C4-2B (cell line): Measurements from ENCODE around the gene TMEM163.

Experiments used
- H3K27ac ChIP-seq: fragments of 450-650 bp; 2 replicates; pipeline ENCODE4 v1.5.1; 2017
- ZFX ChIP-seq: fragments of 450-650 bp; IDR thresholded peaks from 2 replicates; pipeline ENCODE4 v1.6.1; 2017
- TF ChIP-seq, protein P1 (sequence below): fragments of 450-650 bp; conservative IDR thresholded peaks from 2 replicates; pipeline ENCODE4 v1.5.1; 2017; ENCODE audit warnings: mild to moderate bottlenecking

Gene TMEM163

DNA sequence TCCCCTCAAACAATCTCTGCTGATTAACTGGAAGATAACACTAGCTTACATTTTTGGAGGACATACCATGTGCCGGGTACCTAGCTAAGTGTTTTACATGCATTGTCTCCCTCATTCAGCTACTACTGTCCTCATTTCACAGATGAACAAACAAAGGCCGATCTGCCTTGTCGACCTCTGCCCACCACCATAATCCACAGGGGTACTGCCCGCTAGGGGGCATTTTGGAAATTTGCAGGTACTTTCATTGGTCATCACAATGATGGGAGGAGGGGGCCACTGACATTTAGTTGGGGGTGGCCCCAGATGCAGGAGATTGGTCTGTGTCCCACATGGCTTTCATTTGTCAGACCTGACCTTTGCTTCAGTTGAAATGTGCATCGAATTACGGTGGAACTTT, 3.9 kb upstream of the TMEM163 start:
- TF ChIP-seq ZFX, result no peak
- TF ChIP-seq, protein P1, sequence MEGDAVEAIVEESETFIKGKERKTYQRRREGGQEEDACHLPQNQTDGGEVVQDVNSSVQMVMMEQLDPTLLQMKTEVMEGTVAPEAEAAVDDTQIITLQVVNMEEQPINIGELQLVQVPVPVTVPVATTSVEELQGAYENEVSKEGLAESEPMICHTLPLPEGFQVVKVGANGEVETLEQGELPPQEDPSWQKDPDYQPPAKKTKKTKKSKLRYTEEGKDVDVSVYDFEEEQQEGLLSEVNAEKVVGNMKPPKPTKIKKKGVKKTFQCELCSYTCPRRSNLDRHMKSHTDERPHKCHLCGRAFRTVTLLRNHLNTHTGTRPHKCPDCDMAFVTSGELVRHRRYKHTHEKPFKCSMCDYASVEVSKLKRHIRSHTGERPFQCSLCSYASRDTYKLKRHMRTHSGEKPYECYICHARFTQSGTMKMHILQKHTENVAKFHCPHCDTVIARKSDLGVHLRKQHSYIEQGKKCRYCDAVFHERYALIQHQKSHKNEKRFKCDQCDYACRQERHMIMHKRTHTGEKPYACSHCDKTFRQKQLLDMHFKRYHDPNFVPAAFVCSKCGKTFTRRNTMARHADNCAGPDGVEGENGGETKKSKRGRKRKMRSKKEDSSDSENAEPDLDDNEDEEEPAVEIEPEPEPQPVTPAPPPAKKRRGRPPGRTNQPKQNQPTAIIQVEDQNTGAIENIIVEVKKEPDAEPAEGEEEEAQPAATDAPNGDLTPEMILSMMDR, result peak; percentile 51
- no peak overlapping the region for H3K27ac ChIP-seq

DNA sequence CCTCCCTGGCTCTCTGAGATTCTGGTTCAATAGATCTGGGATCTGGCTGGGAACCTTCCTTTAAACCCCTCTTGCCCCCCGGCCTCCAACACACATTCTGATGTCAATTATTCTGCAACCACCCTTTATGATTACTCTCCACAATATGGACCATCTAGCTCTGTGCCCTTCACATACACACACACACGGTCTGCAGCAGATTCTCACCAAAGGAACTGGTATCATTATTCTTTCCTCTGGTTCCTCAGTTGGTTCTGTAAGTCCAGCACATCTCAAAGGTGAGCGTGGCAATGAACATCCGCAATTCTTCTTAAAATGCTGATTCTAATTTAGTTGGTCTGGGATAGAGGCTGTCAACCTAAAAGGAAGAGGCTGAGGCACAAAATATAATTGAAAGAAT, 2.8 kb upstream of the TMEM163 start:
- no peak overlapping the region for H3K27ac ChIP-seq
- TF ChIP-seq, protein P1, result no peak
- no peak for TF ChIP-seq ZFX

DNA sequence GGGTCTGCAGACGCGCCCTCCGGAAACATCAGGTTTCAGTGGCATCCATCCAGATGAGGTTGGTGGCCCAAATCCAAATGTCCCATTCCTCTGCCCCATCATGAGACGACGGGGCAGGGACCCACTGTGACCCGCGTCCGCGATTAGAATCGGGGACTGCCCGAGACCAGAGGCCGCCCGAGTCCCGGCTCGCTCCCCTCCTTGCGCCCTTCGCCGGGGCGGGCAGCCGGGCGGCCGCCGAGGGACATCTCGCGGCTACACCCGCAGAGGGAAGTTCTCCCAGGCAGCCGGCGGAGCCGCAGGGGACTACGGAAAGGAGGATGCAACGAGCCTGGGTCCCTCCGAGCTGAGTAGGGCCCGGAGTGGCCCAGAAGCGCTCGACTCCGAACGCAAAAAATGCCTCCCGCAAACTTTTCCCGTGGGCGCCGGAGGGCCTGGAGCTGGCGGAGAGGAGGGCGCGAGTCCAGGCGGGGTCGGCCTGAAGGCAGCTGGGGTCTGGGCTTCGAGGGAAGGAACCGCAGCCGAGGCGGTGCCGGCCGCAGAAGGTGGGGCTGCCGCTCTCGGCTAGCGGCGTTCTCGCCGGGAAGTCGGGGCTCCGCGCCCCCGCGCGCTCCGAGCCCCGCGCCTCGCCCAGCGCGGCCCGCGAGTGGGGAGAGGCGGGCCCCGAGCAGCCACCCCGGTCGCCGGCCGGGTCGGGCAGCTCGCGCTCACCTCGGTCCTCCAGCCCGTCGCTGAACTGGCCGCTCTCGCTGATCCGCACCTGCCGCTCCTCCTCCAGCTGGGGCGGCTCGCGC, 580 bp downstream of the TMEM163 start:
- H3K27ac ChIP-seq, result no peak overlapping the region; the same call in 1 of the 2 replicates
- TF ChIP-seq, protein P1, result no peak
- TF ChIP-seq ZFX, result no peak

DNA sequence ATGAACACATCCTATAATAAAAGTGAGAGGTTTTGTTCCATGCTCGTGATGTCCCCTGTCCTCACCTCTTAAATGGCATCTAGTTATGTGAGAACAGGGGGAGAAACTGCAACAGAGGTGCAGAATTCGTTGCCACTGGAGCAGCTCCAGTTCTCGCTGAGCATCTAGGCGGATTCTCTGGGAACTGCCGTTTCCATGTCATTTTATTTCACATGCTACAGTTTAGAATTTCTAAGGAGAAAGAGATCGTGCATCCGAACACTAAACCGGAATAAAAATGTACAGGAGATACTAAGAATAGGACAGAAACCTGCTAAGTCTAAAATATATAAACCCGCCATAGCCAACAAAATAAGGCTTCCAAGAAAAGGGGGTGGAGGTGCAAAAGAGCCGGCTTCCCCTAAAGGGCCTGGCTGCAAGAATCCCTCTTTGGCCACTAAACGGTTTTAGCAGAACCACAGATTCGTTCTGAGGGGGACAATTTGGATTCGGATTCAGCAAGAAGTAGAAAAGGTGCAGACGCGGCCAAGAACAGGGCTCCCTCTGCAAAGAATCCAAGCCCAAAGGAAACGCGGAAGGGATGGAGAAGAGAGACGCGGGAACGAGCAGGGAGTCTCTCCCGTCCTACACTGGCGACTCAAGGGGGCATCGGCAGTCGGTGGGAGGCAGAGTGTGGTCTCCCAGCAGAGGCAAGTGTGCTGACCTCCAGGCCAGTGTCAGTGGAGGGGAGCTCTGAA, 1.3 kb downstream of the TMEM163 start:
- no peak overlapping the region for H3K27ac ChIP-seq
- TF ChIP-seq, protein P1, result no peak
- no peak for TF ChIP-seq ZFX

DNA sequence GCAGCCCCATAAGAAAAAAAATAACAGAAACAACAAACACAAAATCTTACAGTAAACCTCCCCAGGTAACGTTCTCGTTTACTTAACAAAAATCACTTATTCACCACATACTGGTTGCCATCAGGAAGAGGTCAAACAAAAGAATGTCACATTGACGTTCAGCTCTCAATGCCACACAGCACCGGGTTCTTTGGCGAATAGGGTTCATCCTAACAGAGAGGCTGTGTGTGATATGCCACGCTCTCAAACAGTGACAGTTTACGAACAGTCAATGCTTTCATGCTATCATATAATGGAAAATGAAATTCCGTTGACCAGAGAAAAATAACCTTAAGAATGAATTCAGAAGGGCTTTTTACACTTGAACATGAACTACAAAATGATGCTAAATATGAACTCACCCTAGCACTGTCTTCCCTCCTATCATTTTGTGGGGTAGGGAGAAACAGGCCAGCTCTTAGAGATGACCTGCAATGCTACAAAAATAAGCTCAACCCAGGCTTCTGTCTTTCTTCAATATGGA, 2.0 kb downstream of the TMEM163 start:
- H3K27ac ChIP-seq, result no peak overlapping the region
- no peak for TF ChIP-seq ZFX
- TF ChIP-seq, protein P1, result no peak

DNA sequence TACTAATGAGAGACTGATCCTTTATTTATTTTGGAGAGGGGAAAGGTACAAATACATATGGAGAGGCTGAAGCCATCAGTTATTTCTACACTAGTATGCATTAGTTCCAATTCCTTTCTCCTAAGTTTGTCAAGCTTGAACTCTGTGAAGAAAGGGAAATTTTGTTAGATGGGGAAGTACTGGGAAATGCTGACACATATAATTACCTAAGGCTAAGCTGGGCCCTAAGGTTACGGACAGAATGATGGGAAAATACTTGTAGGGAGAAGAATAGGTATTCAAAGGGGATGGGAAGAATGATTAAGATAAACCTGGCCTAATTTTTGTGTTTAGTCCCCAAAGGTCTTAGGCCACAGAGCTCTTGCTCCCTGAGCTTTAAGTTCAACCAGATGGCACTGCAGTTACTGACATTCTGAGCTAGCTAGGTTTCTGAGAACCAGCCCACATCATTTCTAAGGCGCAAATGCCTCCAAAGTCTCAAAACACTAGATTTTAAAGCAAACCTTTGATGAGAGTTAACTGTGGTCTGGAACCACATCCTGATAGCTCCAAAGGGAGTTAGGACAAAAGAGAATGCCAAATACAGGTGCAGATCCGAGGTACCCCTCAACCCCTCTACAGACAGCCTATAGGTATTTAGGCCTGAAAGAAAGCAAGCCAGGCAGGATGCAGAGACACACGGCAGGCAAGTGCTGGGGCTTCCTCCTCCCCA, 2.7 kb downstream of the TMEM163 start:
- no peak overlapping the region for H3K27ac ChIP-seq
- TF ChIP-seq ZFX, result no peak
- TF ChIP-seq, protein P1, result no peak

DNA sequence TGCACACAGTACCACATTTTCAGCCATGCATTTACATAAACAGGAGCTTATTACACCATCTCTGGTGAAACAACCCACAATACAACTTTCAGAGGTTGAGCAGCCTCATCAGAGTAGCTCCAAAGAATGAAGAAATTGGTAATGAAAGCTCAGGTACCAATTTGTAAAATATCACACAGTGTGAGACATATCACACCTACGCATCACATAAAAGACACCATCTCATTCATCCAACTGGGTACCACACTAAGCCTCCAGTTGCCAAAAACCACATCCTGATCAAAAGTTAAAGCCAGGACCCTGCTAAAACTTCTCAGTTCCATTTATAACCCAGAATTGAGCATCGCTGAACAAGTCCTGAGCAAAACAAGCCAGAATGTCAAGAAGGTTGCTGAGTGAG, 4.6 kb downstream of the TMEM163 start:
- no peak overlapping the region for H3K27ac ChIP-seq
- TF ChIP-seq, protein P1, result no peak
- no peak for TF ChIP-seq ZFX
